Keratinocyte (primary cell): ENCODE data around the gene PARP1. TPM values are rescaled to one million over a fixed set of nuclear protein-coding genes. Genes with fewer than 3 reads are reported as not detected.

Experiments used
- DNase-seq: peaks from one replicate; pipeline ENCODE4 v3.0.0-alpha.2; 2011; ENCODE audit warnings: low read depth, missing footprints, low spot score
- FAIRE-seq: peaks from 2 replicates; lab custom pipeline; 2011; peaks lifted over from hg19 to GRCh38; lab: Jason Lieb, UNC
- H2AFZ ChIP-seq: 2 replicates; pipeline ENCODE4 v1.6.0; 2012; ENCODE audit warnings: low read length, control low read depth, inconsistent platforms; ENCODE audit not compliant: control insufficient read depth
- H3K27ac ChIP-seq: 2 replicates; pipeline ENCODE4 v1.5.1; 2011; ENCODE audit warnings: low read length; ENCODE audit not compliant: control insufficient read depth, insufficient read depth
- H3K27me3 ChIP-seq: 3 replicates; pipeline ENCODE4 v1.6.0; 2011; ENCODE audit warnings: low read length; ENCODE audit not compliant: control insufficient read depth, insufficient read depth; ENCODE audit errors: extremely low read depth
- H3K36me3 ChIP-seq, 2 experiments: 2 replicates in 1 of 2; 3 replicates in 1 of 2; pipeline ENCODE4 v1.5.1; 2011; ENCODE audit warnings: low read length in 2 of 2, mild to moderate bottlenecking in 1 of 2; ENCODE audit not compliant: control insufficient read depth in 2 of 2, insufficient read depth in 2 of 2; ENCODE audit errors: extremely low read depth in 1 of 2
- H3K4me1 ChIP-seq: 3 replicates; pipeline ENCODE4 v1.5.1; 2011; ENCODE audit warnings: low read length; ENCODE audit not compliant: control insufficient read depth, insufficient read depth; ENCODE audit errors: extremely low read depth
- H3K4me2 ChIP-seq: 3 replicates; pipeline ENCODE4 v1.6.0; 2011; ENCODE audit warnings: low read depth, low read length; ENCODE audit not compliant: control insufficient read depth, insufficient read depth; ENCODE audit errors: extremely low read depth
- H3K4me3 ChIP-seq, 3 experiments: fragments of 200-600 bp in 1 of 3; sonication (generic) in 1 of 3; 2 replicates in 2 of 3; 3 replicates in 1 of 3; pipeline ENCODE4 v1.5.1; 2011 to 2016; ENCODE audit warnings: low read length in 3 of 3, mild to moderate bottlenecking in 3 of 3, control low read depth in 2 of 3, inconsistent platforms in 1 of 3, low read depth in 1 of 3, mixed read lengths in 1 of 3, mixed run types in 1 of 3, moderate library complexity in 1 of 3; ENCODE audit not compliant: control insufficient read depth in 2 of 3, insufficient read depth in 2 of 3; ENCODE audit errors: extremely low read depth in 1 of 3
- H3K79me2 ChIP-seq: 2 replicates; pipeline ENCODE4 v1.6.0; 2012; ENCODE audit warnings: low read length; ENCODE audit not compliant: control insufficient read depth, insufficient read depth
- H3K9ac ChIP-seq: 3 replicates; pipeline ENCODE4 v1.6.0; 2011; ENCODE audit warnings: low read length; ENCODE audit not compliant: control insufficient read depth, insufficient read depth; ENCODE audit errors: extremely low read depth
- H3K9me1 ChIP-seq: 3 replicates; pipeline ENCODE4 v1.6.0; 2011; ENCODE audit warnings: low read length; ENCODE audit not compliant: control insufficient read depth, insufficient read depth; ENCODE audit errors: extremely low read depth
- H3K9me3 ChIP-seq: 2 replicates; pipeline ENCODE4 v1.5.1; 2012; ENCODE audit warnings: low read depth, low read length; ENCODE audit not compliant: control insufficient read depth
- H4K20me1 ChIP-seq: 3 replicates; pipeline ENCODE4 v1.6.0; 2011; ENCODE audit warnings: low read length; ENCODE audit not compliant: control insufficient read depth, insufficient read depth; ENCODE audit errors: extremely low read depth
- EZH2 ChIP-seq: IDR thresholded peaks from one replicate; pipeline ENCODE4 v1.6.1; 2012; ENCODE audit warnings: inconsistent platforms, mild to moderate bottlenecking, low read length, moderate library complexity
- dilution Hi-C: fragments of 300-500 bp; cut with MboI; formaldehyde crosslinking; loops from one replicate; pipeline ENCODE4 v1.7.0; 2020; ENCODE audit warnings: low sequenced_read_pairs; ENCODE audit not compliant: extremely low pct_ligation_motif_present
- polyA plus RNA-seq, 5 experiments: library from polyadenylated mRNA; depleted of rRNA in 3 of 5; stranded (reverse) in 3 of 5; stranded (forward) in 1 of 5; unstranded in 1 of 5; fragments of >200 nt; gene quantifications; 1 replicate in 1 of 5; 2 replicates in 3 of 5; 3 replicates in 1 of 5; pipeline versions ENCODE4 v1.2.1 to v1.2.3, GENCODE V29; 2011 to 2012; ENCODE audit warnings: missing spikeins in 2 of 5, low read depth in 1 of 5, low replicate concordance in 1 of 5
- TF ChIP-seq, protein P1 (sequence below), 3 experiments: IDR thresholded peaks in 1 of 3; conservative IDR thresholded peaks in 1 of 3; optimal IDR thresholded peaks in 1 of 3; 2 replicates in 2 of 3; 3 replicates in 1 of 3; pipeline versions ENCODE3 to v1.5.1; 2011; ENCODE audit warnings: low read length in 3 of 3, mild to moderate bottlenecking in 3 of 3, moderate library complexity in 2 of 3, control low read depth in 1 of 3, inconsistent platforms in 1 of 3; ENCODE audit not compliant: insufficient read depth in 2 of 3; ENCODE audit errors: extremely low read depth in 1 of 3

Gene PARP1
- polyA plus RNA-seq, 1 donor (not counting 4 experiments of a cell fraction or from before 2014, with no cell fraction given): 62.9 TPM

DNA sequence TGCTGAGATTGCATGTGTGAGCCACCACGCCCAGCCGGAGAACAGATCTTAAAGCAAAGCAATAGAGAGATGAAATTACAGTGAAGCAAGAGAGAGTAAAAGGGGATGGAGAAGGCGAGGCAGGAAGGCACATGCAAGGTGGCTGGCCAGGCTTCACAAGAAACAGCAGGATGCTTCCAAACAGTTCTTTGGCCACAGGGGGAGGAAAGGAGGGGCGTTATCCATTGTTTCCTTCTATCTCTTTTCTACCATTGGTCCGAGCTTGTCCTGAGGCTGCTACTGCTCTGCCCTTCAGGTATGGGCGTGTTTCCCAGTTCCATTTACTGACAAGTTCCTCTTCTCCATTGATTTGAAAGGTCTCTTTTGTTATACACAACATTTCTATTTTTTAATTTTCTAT is 33.7 kb upstream of the PARP1 start:
- no peak overlapping the region for H3K4me2 ChIP-seq
- H3K27ac ChIP-seq: no peak overlapping the region
- no peak for TF ChIP-seq EZH2
- TF ChIP-seq, protein P1, sequence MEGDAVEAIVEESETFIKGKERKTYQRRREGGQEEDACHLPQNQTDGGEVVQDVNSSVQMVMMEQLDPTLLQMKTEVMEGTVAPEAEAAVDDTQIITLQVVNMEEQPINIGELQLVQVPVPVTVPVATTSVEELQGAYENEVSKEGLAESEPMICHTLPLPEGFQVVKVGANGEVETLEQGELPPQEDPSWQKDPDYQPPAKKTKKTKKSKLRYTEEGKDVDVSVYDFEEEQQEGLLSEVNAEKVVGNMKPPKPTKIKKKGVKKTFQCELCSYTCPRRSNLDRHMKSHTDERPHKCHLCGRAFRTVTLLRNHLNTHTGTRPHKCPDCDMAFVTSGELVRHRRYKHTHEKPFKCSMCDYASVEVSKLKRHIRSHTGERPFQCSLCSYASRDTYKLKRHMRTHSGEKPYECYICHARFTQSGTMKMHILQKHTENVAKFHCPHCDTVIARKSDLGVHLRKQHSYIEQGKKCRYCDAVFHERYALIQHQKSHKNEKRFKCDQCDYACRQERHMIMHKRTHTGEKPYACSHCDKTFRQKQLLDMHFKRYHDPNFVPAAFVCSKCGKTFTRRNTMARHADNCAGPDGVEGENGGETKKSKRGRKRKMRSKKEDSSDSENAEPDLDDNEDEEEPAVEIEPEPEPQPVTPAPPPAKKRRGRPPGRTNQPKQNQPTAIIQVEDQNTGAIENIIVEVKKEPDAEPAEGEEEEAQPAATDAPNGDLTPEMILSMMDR (optimal IDR thresholded peaks at IDR 0.05 in 1 of 3, IDR thresholded peaks at IDR 0.05 in 1 of 3, conservative IDR thresholded peaks at IDR 0.05 in 1 of 3; ENCODE audit: extremely low read depth in 1 of 3, insufficient read depth in 2 of 3, low read length in 3 of 3): no peak
- H4K20me1 ChIP-seq: no peaks in the 10 kb centered on the region
- no peaks in the 10 kb centered on the region for H3K79me2 ChIP-seq
- H2AFZ ChIP-seq: no peak overlapping the region
- no peaks in the 10 kb centered on the region for H3K36me3 ChIP-seq
- H3K9ac ChIP-seq: no peak overlapping the region
- FAIRE-seq (no peak), DNase-seq (no peak)
- dilution Hi-C loops: no loop called here
- peaks cover 6% of the 10 kb centered on the region for H3K4me1 ChIP-seq
- no peaks in the 10 kb centered on the region for H3K9me3 ChIP-seq
- H3K9me1 ChIP-seq: no peaks in the 10 kb centered on the region
- H3K4me3 ChIP-seq: no peak overlapping the region
- peaks cover 5% of the 10 kb centered on the region for H3K27me3 ChIP-seq

DNA sequence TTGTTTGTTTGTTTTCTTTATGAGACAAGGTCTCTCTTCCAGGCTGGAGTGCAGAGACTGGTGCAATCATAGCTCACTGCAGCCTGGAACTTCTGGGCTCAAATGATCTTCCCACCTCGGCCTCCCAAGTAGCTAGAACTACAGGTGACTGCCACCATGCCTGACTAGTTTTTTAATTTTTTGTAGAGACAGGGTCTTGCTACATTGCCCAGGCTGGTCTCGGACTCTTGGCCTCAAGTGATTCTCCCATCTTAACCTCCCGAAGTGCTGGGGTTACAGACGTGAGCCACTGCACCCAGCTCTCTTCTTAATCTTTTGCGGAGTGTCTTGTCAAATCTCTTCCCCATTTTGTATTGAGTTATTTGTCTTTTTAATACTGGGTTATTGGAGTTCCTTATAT is 32.6 kb upstream of the PARP1 start:
- no peaks in the 10 kb centered on the region for H3K9me1 ChIP-seq
- dilution Hi-C loops: no loop called here
- no peaks in the 10 kb centered on the region for H3K9me3 ChIP-seq
- H3K4me3 ChIP-seq: no peak overlapping the region
- H2AFZ ChIP-seq: no peak overlapping the region
- FAIRE-seq: no peak
- TF ChIP-seq, protein P1 (optimal IDR thresholded peaks at IDR 0.05 in 1 of 3, IDR thresholded peaks at IDR 0.05 in 1 of 3, conservative IDR thresholded peaks at IDR 0.05 in 1 of 3; ENCODE audit: extremely low read depth in 1 of 3, insufficient read depth in 2 of 3, low read length in 3 of 3): no peak
- no peak for TF ChIP-seq EZH2
- no peaks in the 10 kb centered on the region for H3K36me3 ChIP-seq
- no peak overlapping the region for H3K9ac ChIP-seq
- H3K4me1 ChIP-seq: peaks cover 6% of the 10 kb centered on the region
- no peak overlapping the region for H3K27ac ChIP-seq
- DNase-seq: no peak
- H3K4me2 ChIP-seq: no peak overlapping the region
- no peaks in the 10 kb centered on the region for H3K79me2 ChIP-seq
- peaks cover 6% of the 10 kb centered on the region for H3K27me3 ChIP-seq
- H4K20me1 ChIP-seq: no peaks in the 10 kb centered on the region
